B cell (primary cell): ENCODE results near the gene PHLDA3.

ENCODE experiments used
- EZH2 ChIP-seq: IDR thresholded peaks from 2 replicates; pipeline ENCODE4 v1.6.1; 2012; ENCODE audit warnings: borderline replicate concordance, low read depth, mild to moderate bottlenecking, moderate library complexity, low read length; ENCODE audit not compliant: insufficient read depth, poor library complexity, severe bottlenecking
- TF ChIP-seq, protein P1 (sequence below): fragments of 200-600 bp; IDR thresholded peaks from one replicate; pipeline ENCODE4 v1.8.0; 2022; ENCODE audit warnings: antibody characterized with exemption, mild to moderate bottlenecking

DNA sequence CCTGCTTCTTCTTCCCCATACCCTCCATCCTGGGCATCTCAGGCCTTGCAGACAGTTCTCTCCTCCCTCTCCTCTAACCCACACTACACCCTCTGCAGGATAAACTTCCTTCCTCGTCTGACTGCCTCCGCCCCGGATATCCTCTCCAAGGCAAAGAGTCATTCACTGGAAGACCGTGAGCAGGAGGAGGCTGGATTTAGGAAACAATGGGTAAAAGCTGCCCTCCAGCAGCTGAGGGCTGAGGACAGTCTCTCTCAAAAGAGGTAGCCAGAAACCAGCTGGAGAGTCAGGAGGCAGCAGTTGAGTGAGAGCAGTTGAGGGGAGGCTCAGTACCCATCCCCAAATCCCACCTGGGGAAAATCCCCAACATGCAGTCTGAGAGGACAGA lies 36.5 kb upstream of the PHLDA3 start:
- TF ChIP-seq, protein P1, sequence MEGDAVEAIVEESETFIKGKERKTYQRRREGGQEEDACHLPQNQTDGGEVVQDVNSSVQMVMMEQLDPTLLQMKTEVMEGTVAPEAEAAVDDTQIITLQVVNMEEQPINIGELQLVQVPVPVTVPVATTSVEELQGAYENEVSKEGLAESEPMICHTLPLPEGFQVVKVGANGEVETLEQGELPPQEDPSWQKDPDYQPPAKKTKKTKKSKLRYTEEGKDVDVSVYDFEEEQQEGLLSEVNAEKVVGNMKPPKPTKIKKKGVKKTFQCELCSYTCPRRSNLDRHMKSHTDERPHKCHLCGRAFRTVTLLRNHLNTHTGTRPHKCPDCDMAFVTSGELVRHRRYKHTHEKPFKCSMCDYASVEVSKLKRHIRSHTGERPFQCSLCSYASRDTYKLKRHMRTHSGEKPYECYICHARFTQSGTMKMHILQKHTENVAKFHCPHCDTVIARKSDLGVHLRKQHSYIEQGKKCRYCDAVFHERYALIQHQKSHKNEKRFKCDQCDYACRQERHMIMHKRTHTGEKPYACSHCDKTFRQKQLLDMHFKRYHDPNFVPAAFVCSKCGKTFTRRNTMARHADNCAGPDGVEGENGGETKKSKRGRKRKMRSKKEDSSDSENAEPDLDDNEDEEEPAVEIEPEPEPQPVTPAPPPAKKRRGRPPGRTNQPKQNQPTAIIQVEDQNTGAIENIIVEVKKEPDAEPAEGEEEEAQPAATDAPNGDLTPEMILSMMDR: no peak
- no peak for TF ChIP-seq EZH2
